ENCODE data around the gene RPS27.
"Not testable (repeated sequence)": the region's sequence is repeated elsewhere in the genome, so short reads cannot be mapped to it uniquely, and the experiment has no call there.

The RPS27 gene

DNA sequence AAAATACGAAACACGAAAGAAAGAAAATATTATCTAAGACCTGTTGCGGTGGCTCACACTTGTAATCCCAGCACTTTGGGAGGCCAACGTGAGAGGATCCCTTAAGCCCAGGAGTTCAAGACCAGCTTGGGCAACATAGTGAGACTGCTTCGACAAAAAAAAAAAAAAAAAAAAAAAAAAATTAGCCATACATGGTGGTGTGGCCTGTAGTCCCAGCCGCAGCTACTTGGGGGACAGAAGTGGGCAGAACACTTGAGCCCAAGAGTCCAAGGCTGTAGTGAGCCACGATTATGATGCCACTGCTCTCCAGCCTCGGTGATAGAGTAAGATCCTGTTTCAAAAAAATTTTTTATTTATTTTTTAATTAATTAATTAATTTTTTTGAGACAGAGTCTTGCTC lies 2.9 kb upstream of the RPS27 start:
- no peak for DNase-seq

DNA sequence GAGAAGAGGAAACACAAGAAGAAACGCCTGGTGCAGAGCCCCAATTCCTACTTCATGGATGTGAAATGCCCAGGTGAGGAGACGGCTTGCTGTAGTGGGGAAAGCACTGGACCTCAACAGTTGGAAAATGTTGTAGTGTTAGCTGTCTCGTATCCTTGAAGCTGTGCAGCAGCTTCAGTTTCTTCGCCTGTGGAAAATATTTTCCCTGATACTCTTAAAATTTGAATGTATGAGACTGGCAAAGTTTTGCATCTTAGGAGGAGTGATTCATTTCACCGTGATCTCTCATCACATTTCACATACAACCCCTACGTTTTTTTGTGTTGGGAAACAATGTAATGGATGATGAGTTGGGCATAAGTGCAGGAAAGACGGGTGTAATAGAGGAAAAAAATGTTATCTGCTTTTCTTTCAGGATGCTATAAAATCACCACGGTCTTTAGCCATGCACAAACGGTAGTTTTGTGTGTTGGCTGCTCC lies 629 bp downstream of the RPS27 start:
- no peak for DNase-seq

- no peak for DNase-seq
Measured at GRCh38 chr1:153991806-153992205, 1.2 kb downstream of the RPS27 start.

- DNase-seq: no peak
Measured at GRCh38 chr1:153995202-153995601, 4.6 kb downstream of the RPS27 start.

DNA sequence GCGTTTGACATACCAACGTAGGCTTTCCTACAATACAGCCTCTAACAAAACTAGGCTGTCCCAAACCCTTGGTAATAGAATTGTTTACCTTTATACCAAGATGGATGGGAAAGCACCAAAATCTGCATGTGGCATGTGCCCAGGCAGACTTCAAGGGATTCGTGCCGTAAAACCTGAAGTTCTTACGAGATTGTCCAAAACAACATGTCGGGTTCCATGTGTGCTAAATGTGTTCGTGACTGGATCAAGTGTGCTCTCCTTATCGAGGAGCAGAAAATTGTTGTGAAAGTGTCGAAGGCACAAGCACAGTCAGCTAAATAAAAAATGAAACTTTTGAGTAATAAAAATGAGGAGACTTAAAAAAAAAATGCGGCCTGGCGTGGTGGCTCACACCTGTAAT lies 5.1 kb downstream of the RPS27 start:
- no peak for DNase-seq

DNA sequence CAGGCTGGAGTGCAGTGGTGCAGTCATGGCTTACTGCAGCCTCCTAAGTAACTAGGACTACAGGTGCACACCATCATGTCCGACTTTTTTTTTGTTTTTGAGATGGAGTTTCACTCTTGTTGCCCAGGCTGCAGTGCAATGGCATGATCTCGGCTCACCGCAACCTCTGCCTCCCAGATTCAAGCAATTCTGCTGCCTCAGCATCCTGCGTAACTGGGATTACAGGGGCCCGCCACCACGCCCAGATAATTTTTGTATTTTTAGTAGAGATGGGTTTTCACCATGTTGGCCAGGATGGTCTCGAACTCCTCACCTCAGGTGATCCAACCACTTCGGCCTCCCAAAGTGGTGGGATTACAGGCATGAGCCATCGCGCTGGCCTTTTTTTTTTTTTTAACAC lies 6.3 kb downstream of the RPS27 start:
- DNase-seq: not testable (repeated sequence)

GRCh38 chr1:154000420-154000819 lies 9.9 kb downstream of the RPS27 start:
- no peak for DNase-seq

GRCh38 chr1:154006136-154006535 lies 15.6 kb downstream of the RPS27 start:
- no peak for DNase-seq

- DNase-seq: no peak
Measured at GRCh38 chr1:154012129-154012528, 21.6 kb downstream of the RPS27 start.

DNA sequence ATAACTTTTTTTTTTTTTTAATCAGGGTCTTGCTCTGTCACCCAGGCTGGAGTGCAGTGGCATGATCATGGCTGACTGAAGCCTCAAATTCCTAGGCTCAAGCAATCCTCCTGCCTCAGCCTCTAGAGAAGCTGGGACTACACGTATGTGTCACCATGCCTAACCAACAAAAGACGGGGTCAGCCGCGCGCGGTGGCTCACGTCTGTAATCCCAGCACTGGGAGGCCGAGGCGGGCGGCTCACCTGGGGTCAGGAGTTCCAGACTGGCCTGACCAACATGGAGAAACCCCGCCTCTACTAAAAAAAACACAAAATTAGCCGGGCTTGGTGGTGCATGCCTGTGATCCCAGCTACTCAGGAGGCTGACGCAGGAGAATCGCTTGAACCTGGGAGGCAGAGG lies 22.0 kb downstream of the RPS27 start:
- DNase-seq: not testable (repeated sequence)

DNA sequence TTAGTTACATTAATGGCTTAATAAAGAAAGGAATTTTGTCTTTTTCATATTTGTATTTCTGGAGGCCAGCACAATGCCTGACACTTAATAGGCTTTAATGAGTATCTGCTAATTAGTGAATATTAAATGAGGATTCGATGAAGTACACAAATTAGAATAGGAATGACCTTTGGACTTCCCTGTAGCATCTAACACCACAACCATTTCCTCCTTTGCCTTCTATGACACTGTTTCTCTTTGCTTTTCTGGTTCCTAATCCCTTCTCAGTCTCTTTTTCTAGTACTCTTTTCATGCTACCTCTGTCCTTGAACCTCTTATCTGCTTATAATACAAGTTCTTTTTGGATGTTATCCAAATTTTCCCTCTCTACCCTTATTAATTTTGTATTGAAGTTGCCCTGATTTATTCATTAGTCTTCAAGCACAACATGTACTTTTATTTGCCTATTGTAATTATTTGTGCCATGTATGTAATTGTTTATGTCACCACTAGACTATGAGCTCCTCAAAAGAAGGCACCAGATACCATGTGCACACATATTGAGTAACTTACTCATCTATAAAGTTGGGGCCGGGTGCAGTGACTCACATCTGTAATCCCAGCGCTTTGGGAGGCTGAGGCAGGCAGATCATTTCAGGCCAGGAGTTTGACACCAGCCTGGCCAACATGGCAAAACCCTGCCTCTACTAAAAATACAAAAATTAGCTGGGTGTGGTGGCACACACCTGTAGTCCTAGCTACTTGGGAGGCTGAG lies 23.8 kb downstream of the RPS27 start:
- DNase-seq: no peak

DNA sequence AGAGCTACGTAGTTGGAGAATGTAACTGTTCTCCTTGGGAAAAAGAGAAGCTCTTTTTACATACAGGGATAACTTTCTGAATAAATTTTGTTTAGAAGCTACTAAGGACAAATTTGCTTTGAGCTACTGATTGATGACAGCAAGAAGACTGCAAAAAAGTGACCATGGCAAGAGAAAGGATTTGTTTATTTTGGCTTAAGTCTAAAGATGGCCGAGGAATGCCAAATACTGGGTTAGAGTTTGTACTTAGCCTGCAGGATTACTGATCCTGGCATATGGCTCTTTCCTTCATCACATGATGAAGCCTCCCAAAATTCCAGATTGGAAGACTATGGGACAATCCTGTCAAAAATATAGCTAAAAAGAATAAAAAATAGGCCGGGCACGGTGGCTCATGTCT lies 28.7 kb downstream of the RPS27 start:
- DNase-seq: no peak

GRCh38 chr1:154019940-154020339 lies 29.4 kb downstream of the RPS27 start:
- DNase-seq: no peak

GRCh38 chr1:154033697-154034096 lies 43.1 kb downstream of the RPS27 start:
- DNase-seq: not testable (repeated sequence)

All from activated CD4-positive, alpha-beta T cell treated with anti-CD3 and anti-CD28 coated beads, Interleukin-2, amount 50 U/mL, for 1 hour (primary cell).